NCI-H2171 (cell line): Measurements from ENCODE around the gene RBM20.

Experiments used
- DNase-seq: peaks from one replicate; lab custom pipeline; 2025; lab: John Stamatoyannopoulos, UW

The RBM20 gene

DNA sequence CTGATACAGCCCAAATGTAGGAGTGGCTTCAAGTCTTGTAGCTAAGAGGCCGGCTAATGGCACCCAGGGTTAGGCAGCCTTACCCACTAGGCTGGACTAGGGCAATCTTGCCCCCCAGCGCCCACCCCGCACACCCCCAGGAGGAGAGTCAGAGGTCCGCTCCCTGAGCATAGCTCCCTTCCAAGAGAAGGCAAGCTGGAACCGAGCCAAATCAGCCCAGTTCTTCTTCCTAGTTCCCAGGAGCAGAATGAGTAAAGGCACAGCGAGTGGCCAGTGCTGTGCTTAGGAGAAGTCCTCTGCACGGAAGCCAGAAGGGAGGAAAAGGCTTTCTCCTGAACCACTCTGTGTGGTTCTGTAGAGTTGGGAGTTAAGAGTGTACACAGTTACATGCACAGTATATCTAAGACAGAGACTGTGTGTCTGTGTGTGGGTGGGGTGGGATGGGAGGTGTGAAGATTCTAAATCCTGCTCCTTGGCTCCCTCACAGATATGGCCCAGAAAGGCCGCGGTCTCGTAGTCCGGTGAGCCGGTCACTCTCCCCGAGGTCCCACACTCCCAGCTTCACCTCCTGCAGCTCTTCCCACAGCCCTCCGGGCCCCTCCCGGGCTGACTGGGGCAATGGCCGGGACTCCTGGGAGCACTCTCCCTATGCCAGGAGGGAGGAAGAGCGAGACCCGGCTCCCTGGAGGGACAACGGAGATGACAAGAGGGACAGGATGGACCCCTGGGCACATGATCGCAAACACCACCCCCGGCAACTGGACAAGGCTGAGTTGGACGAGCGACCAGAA is 167.8 kb downstream of the RBM20 start:
- DNase-seq: no peak

DNA sequence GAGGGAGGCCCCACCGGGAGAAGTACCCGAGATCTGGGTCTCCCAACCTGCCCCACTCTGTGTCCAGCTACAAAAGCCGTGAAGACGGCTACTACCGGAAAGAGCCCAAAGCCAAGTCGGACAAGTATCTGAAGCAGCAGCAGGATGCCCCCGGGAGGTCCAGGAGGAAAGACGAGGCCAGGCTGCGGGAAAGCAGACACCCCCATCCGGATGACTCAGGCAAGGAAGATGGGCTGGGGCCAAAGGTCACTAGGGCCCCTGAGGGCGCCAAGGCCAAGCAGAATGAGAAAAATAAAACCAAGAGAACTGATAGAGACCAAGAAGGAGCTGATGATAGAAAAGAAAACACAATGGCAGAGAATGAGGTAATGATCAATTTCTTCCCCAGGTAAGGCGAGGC is 168.4 kb downstream of the RBM20 start:
- DNase-seq: no peak

GRCh38 chr10:110813743-110814472 is 169.8 kb downstream of the RBM20 start:
- no peak for DNase-seq

DNA sequence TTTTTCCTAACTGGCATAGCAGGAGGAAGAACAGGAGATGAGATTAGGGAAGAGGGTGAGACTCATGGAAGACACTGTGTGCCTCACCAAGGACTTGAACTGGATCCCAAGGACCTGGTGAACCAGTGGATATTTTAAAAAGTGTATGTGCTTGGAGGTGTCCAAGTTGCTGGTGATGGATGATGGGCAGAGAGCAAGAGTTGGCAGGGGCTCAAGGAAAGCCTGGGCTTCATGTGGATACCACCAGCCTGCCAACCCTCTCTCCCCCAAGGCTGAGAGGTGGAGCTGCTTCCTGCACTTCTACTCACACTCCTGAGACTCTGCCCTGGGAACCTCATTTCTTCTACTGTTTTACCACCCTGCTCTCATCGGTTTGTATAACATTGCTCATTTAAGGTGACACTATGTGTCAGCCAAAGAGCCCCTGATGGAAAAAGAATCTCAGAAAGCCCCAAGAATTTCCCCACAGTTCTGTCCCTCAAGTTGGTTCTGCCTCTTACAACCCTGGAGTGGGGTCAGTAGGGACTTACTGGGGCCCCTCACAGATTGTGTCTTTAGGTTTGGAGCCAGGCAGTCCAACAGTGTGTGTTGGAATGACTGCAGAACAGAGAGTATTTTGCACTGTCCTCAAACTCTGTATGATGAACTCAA is 171.3 kb downstream of the RBM20 start:
- DNase-seq: no peak

DNA sequence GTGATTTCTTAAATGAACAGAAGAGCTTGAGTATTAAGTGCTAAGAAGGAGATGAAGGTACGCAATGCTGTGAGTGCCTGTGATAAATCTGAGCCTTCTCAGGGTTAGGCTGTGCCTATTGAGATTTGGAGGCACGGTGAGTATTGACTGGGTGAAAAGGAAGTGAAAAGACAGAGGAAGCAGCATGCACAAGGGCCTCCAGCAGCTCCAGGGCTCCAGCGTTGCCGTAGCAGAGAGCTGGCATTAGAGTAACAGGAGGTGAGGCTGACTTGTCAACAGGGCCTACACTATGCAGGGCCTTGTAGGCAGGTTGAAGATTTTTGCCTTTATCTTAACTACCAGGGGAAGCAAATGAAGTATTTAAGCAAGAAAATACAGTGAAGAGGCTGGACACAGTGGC is 173.5 kb downstream of the RBM20 start:
- no peak for DNase-seq

DNA sequence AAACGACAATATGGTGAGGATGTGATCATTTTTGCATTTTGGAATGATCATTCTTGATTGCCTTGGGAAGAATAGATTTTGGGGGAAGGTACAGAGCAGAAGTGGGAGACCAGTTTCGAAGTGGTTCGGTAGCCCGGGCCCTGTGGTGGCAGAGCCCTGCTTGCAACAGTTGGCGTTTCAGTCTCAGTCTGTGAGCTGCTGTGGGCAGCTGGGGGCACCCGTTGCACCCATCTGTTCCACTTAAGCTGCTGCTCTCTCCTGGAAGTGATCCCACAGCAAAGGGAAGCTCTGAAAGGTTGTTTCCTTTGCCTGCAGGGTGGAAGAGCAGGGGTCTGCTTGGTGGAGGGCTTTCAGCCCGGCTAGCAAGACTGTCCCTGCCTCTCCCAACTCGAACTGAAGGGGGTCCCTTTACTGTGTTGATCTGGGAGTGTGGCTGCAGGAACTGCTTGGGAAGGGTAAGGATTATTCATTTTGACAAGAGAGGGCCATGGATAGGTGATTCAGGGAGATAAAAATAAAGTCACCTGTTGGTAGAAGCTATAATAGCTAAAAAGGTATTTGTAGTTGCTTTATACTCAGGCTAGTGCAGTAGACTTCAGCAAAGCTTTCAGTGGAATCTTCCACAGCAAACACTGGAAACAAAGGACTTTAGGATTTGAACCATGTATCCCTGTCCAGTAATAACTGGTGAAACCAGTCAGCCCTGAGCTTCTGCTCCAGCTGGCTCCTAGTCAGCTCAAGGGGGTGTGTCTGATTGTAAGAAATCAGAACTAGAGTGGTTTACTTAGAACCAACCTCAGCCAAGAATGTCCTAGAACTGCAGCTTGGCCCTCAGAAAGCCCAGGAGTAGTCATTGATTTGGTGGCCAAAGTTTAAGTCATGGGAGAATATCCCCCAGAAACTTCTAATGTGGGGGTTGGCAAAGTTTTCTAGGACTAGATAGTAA is 174.4 kb downstream of the RBM20 start:
- peak; percentile 53 for DNase-seq

GRCh38 chr10:110820321-110820814 is 176.2 kb downstream of the RBM20 start:
- no peak for DNase-seq

DNA sequence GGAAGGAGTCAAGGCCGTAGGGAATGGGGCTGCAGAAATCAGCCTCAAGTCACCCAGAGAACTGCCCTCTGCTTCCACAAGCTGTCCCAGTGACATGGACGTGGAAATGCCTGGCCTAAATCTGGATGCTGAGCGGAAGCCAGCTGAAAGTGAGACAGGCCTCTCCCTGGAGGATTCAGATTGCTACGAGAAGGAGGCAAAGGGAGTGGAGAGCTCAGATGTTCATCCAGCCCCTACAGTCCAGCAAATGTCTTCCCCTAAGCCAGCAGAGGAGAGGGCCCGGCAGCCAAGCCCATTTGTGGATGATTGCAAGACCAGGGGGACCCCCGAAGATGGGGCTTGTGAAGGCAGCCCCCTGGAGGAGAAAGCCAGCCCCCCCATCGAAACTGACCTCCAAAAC is 177.4 kb downstream of the RBM20 start:
- DNase-seq: no peak

- no peak for DNase-seq
Measured at GRCh38 chr10:110822035-110822711, 178.0 kb downstream of the RBM20 start.

DNA sequence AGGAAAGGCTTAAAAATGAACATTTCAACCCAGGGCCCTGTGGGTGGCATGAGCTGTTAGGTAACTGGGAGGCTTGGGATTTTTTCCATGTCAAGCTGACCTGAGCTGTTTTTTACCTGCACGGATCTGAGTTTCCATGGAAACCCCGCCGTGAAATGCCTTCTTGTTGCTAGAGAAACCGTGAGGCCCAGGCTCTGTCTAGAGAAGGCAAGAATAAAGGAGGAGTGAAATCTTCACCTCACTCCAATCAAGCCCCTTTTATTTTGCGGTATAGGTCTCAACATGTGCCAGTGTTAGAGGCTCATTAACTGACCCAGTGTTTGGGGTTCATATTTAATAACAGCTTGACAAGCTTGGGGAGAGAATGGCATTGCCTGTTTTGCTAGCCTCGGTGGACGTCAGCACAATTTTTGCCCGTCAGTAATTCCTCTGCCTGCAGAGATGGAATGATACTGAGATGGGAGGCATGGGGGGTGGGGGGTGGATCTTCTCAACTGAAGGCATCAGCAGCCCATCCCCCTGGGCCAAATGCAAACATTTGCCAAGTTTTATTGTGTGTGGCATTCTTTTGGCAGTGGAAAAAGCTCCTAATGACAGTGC is 178.7 kb downstream of the RBM20 start:
- DNase-seq: no peak

DNA sequence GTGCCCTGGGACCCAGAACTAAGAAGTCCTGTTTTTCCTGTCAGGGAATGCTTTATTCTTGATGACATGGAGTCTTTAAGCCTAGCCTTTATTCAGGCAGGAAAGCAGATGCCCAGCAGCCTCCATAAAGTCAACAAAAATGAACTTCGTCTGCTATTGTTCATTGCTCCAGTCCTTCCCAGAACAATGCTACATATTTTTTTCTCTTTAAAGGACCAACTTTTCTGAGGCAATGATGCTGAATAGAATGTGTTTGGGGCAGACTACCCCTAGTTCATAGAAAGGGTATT is 180.0 kb downstream of the RBM20 start:
- DNase-seq: no peak

GRCh38 chr10:110824660-110825059 is 180.5 kb downstream of the RBM20 start:
- no peak for DNase-seq

GRCh38 chr10:110825508-110825907 is 181.4 kb downstream of the RBM20 start:
- DNase-seq: no peak

- no peak for DNase-seq
Measured at GRCh38 chr10:110827410-110827809, 183.3 kb downstream of the RBM20 start.

GRCh38 chr10:110827875-110828274 is 183.7 kb downstream of the RBM20 start:
- no peak for DNase-seq

- no peak for DNase-seq
Measured at GRCh38 chr10:110828525-110828924, 184.4 kb downstream of the RBM20 start.

DNA sequence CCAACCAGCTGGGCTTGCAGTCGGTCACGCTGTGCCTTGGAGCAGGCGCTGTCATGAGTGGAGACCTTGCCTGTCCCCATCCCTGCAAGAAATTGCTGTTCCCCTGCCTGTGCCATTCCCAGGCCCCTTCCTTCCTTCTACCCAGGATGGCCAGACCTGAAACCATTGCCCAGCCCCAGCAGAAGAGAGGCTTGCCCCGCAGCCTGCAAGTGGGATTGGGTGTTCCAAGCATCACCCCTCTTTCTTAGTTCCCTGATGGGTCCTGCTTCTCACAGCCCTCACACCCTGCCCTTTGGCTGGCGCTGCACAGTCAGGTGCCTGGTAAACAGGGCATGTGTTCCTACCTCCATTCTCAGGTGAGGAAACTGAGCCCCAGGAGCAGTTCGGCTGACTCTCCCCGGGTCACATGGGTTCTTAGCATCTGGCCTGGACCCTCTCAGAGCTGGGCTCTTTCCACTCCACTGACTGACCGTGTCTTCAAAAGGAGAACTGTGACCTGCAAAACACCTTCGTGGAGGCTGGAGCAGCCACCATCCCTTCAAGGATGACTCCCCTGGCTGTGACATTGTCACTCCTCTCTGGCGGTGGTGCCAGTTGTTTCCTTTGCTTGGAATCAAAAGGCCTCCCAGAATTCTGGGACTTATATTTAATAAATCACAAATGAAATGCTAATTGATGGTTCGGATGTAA is 185.7 kb downstream of the RBM20 start:
- no peak for DNase-seq

DNA sequence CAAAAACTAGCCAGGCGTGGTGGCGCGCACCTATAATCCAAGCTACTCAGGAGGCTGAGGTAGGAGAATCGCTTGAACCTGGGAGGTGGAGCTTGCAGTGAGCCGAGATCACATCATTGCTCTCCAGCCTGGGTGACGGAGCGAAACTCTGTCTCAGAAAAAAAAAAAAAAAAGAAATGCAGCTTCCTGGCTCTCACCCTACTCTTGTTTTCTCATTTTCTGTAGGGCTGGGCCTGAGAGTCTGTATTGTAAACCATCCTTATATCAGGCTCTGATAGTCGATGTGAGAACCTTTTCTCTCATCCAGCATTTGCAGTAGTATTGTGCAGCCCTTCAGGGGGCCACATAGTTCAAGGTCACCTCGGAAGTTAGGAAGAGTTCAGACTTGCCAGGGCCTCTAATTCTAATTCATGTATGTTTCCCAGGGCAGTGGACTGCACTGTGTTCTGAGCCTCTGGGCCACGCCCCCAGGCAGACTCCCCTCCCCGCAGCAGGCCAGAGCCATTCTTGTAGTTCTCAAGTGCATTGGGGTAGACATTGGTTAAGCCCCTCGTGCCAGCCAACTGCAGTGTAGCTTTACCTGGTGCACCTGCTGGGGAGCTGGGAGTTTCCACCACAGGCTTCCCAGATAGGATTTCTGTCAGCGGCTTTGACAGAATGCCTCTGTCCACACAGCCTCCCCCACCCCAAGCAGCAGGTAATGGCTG is 189.3 kb downstream of the RBM20 start:
- DNase-seq: no peak

DNA sequence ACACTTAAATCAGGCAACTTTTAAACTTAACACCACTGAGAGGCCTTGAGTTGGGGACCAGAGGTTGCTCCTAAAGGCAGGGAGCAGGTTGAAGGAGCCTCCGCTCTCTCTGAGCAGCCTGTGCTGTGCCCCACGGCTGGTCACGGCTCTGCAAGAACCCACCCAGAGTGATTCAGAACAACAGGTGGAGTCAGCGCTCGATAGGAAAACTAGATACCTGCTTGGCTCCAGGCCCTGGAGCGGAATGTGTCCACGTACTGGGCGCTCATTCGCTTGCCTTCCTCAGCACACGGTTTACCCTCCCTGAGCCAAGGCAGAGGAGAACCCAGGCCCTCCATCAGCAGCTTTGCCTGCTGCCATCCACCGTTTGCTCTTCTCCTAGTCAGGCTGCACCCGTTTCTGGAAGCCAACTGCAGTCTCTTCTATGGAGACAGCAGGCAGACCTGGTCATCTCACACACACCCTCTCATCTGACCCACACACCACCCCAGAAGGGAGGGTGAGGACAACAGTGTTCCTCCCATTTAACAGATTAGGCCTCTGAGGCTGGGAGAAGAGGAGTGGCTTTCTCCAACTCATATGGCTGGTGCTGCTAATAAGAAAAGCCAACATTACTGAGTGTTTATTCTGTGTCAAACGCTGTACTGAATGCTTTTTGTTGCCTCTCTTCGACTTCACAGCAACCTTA is 189.9 kb downstream of the RBM20 start:
- no peak for DNase-seq
